ENCODE results near the gene PRKCG. TPM values are rescaled to one million over a fixed set of nuclear protein-coding genes. Genes with fewer than 3 reads are reported as not detected.

PRKCG gene
- total RNA-seq, 2 donors from 2014 or later = 1.1 TPM; not detected in 1

DNA sequence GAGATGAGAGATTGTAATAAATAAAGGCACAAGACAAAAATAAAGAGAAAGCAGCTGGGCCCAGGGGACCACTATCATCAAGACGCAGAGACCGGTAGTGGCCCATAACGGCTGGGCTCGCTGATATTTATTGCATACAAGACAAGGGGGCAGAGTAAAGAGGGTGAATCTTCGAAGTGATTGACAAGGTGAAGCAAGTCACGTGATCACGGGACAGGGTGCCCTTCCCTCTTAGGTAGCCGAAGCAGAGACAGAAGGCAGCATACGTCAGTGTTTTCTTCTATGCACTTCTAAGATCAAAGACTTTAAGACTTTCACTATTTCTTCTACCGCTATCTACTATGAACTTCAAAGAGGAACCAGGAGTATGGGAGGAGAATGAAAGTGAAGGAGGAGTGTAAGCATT lies 4.6 kb upstream of the PRKCG start:
- H3K27ac Mint-ChIP-seq = no peak overlapping the region

DNA sequence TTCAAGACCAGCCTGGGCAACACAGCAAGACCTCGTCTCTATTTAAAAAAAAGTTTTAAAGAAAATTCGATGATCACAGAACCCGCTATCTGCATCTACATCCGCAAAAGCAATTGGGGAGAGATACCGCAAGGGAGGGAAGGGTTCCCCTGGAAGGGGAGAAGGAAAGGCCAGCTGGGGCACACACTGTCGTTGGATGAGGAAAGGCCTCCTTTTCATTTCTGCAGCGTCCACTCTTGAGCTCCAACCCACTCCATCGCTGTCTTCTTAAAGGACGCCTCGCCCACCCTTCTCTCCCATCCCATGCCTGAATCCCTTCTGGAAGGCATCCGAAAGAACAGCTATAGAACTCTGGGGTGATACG lies 3.2 kb upstream of the PRKCG start:
- ATAC-seq (no peak), DNase-seq (ENCODE audit: low spot score) (no peak)
- H3K9me3 Mint-ChIP-seq = no peaks in the 10 kb centered on the region
- no peak overlapping the region for H3K27ac Mint-ChIP-seq
- peaks cover 10% of the 10 kb centered on the region for H3K36me3 Mint-ChIP-seq
- peaks cover 5 to 6% of the 10 kb centered on the region in 2 donors for H3K27me3 Mint-ChIP-seq
- H3K4me3 Mint-ChIP-seq = no peak overlapping the region
- peaks cover 17 to 24% of the 10 kb centered on the region in 2 donors for H3K4me1 Mint-ChIP-seq (ENCODE audit: low read depth in 2 of 2)

More for the DNA sequence above, 4.6 kb upstream of the PRKCG start:
- DNase-seq (ENCODE audit: low spot score) = no peak
- no peaks in the 10 kb centered on the region for H3K27me3 Mint-ChIP-seq
- H3K4me3 Mint-ChIP-seq = no peak overlapping the region
- peaks cover 10% of the 10 kb centered on the region for H3K36me3 Mint-ChIP-seq
- ATAC-seq = no peak
- no peaks in the 10 kb centered on the region for H3K9me3 Mint-ChIP-seq
- H3K4me1 Mint-ChIP-seq (ENCODE audit: low read depth in 2 of 2) = peaks cover 17 to 24% of the 10 kb centered on the region in 2 donors

DNA sequence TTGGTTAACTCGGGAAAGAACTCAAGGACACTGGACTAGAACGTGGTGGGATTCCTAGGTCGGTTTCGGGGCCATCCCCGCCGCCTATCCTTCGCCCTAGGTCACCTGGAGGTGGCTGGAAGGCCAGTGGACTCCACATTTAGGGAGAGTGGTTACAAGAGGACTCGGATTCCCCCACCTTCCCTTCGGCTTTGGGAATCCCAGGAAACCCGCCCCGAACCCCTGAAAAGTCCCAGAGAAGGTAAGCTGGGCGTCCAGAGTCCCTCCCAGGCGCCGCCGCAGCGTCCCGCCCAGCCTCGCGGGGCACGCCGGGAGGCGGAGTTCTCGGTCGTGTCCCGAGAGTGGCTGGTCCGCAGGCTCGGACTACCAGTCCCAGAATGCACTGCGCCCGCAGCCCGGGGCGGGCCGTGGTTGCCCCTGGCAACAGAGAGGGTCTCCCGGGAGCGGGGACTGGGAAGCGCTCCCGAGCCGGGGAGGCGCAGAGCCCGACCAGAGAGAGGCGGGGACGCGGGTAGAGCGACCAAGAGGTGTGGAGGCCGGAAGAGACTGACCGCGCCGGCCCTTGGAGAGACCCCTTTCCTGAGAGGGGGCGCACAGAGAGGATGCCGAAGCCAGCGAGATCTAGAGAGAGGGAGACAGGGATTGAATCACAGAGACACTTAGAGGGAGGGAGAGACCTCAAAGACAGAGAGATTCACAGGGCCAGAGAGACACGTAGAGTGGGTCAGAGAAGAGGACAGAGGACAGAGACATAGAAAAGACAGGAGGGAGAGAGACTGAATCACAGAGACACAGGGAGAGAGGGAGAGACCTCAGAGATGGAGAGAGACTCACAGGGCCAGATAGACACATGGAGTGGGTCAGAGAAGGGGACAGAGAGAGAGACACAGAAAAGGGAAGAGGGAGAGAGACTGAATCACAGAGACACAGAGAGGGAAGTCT lies 2.6 kb upstream of the PRKCG start:
- Mint-ChIP-seq H3K4me3 (no peak overlapping the region), H3K9me3 (no peaks in the 10 kb centered on the region), H3K27me3 (peaks cover 11% of the 10 kb centered on the region in 2 donors), H3K27ac (no peak overlapping the region), H3K4me1 (ENCODE audit: low read depth in 2 of 2) (peaks cover 13 to 20% of the 10 kb centered on the region in 2 donors), H3K36me3 (peaks cover 5% of the 10 kb centered on the region)
- peak; percentile 92 for DNase-seq (ENCODE audit: low spot score)
- ATAC-seq = peak; percentile 97 to 99

DNA sequence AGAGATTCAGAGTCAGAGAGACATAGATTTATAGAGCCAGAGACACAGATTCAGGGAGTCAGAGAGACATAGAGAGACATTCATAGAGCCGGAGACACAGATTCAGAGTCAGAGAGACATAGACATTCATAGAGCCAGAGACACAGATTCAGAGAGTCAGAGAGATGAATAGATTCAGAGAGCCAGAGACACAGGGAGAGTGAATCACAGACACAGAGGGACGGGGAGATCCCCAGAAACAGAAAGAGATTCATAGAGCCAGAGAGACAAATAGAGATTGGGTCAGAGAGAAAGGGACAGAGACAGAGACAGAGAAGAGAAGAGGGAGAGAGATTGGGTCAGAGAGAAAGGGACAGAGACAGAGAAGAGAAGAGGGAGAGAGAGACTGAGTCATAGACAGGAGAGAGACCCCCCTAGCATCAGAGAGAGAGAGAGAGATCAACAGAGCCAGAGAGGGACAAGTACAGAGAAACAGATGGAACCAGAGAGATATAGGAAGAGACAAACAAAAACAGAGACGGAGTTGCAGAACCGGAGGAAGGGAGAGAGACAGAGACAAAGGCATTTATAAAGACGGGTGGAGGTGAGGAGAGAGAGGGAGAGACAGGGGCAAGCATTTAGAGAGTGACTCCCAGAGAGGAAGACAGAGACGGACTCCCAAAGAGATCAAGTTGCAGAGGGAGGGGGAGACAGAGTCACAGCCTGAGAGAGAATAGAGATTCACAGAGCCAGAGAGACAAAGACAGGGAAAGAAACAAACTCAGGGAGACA lies 1.1 kb upstream of the PRKCG start:
- Mint-ChIP-seq H3K27ac (no peak overlapping the region), H3K36me3 (no peaks in the 10 kb centered on the region), H3K4me1 (ENCODE audit: low read depth in 2 of 2) (peaks cover 6 to 14% of the 10 kb centered on the region in 2 donors), H3K27me3 (peaks cover 16 to 18% of the 10 kb centered on the region in 2 donors), H3K9me3 (no peaks in the 10 kb centered on the region), H3K4me3 (no peak overlapping the region)
- DNase-seq (ENCODE audit: low spot score) (no peak), ATAC-seq (no peak)

DNA sequence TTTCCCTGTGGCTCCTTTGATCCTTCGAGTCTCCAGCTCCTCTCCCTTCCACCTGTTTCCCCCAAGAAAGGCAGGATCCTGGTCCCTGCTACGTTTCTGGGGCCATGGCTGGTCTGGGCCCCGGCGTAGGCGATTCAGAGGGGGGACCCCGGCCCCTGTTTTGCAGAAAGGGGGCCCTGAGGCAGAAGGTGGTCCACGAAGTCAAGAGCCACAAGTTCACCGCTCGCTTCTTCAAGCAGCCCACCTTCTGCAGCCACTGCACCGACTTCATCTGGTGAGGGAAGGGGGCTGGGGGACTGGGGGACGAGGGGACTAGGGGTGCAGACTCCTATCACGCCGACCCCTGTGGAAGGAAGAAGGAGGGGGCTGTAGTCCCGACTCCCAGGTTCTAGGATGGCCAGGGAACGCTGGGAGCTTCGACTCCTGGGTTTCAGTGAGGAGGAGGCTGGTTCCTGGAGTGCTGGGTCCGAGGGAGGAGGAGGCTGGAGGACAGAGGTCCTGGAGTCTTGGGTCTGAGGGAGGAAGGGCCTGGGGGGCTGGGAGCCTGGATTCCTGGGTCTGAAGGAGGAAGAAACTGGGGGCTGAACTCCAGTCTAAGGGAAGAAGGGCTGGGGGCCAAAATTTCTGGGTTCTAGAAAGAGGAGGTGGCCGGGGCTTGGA lies 524 bp downstream of the PRKCG start:
- peaks cover 16 to 18% of the 10 kb centered on the region in 2 donors for H3K27me3 Mint-ChIP-seq
- H3K36me3 Mint-ChIP-seq = no peaks in the 10 kb centered on the region
- ATAC-seq (no peak), DNase-seq (ENCODE audit: low spot score) (no peak)
- H3K27ac Mint-ChIP-seq = no peak overlapping the region
- no peaks in the 10 kb centered on the region for H3K9me3 Mint-ChIP-seq
- peaks cover 6 to 8% of the 10 kb centered on the region in 2 donors for H3K4me1 Mint-ChIP-seq (ENCODE audit: low read depth in 2 of 2)
- H3K4me3 Mint-ChIP-seq = no peak overlapping the region

DNA sequence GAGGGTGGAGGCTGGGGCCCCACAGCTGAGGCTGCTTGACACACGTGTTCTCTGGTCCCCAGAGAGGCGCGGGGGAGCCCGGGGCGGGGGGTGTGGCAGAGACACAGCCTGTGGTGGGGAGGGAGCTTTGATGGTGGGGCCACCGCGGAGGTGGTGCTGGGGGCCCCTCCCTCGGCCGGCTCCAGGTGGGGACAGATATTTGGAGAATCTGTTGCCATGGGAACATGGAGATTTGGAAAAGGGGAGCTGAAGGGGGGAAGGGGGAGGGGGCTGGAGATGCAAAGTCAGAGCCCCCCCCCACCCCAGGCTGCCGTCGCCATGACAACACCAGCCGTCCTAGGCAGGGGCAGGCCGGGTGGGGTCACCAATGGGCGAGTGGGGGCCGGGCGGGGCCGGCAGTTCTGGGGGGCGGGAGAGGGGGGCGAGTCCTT lies 1.2 kb downstream of the PRKCG start:
- Mint-ChIP-seq H3K4me3 (no peak overlapping the region), H3K36me3 (no peaks in the 10 kb centered on the region), H3K27ac (no peak overlapping the region), H3K27me3 (peaks cover 16 to 18% of the 10 kb centered on the region in 2 donors), H3K9me3 (no peaks in the 10 kb centered on the region), H3K4me1 (ENCODE audit: low read depth in 2 of 2) (peaks cover 6 to 8% of the 10 kb centered on the region in 2 donors)
- DNase-seq (ENCODE audit: low spot score) (no peak), ATAC-seq (no peak)

DNA sequence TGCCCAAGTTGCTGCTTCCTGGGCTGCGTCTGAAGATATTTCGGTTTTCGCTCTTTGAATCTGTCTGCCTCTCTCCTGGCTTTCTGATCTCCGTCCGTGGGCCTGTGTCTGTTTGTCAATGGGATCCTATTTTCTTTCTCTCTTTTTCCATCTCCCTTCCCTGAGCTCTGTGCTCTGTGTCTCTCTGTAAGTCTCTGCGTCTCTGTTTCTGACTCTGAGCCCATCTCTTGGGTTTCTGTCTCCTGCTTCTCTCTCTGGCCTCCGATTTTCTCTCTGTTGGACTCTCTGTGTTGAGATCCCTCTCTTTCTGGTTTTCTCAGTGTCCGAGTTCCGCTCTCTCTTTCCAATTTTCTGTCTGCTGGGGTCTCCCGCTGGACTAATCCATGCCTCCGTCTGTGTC lies 1.7 kb downstream of the PRKCG start:
- H3K4me1 Mint-ChIP-seq (ENCODE audit: low read depth in 2 of 2) = peaks cover 6 to 8% of the 10 kb centered on the region in 2 donors
- no peak for ATAC-seq
- H3K27me3 Mint-ChIP-seq = peaks cover 16 to 18% of the 10 kb centered on the region in 2 donors
- H3K27ac Mint-ChIP-seq = no peak overlapping the region
- peak overlapping the region; percentile 2 for H3K4me3 Mint-ChIP-seq
- H3K9me3 Mint-ChIP-seq = no peaks in the 10 kb centered on the region
- H3K36me3 Mint-ChIP-seq = no peaks in the 10 kb centered on the region
- no peak for DNase-seq (ENCODE audit: low spot score)

DNA sequence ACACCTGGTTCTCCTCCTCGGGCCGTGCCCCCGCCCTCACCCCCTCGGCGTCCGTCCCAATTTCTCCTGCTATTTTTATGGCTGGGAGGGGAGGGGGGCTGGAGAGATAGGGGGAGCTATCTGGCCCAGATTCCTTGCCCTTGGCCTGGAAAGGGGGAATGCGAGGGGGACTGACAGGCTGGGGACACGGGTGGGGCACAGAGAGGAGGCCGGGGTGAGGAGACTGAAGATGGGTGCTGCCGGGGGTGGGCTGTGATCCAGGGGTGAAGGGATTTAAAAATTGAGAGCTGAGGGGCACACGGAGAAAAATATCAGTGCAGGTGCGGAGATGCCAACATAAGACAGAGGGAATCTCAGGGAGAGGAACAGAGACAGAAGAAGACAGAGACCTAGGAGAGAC lies 2.3 kb downstream of the PRKCG start:
- Mint-ChIP-seq H3K4me1 (ENCODE audit: low read depth in 2 of 2) (peaks cover 4 to 6% of the 10 kb centered on the region in 2 donors), H3K9me3 (no peaks in the 10 kb centered on the region), H3K27me3 (peaks cover 16 to 18% of the 10 kb centered on the region in 2 donors), H3K27ac (no peak overlapping the region), H3K36me3 (no peaks in the 10 kb centered on the region), H3K4me3 (no peak overlapping the region)
- ATAC-seq (no peak), DNase-seq (ENCODE audit: low spot score) (no peak)

DNA sequence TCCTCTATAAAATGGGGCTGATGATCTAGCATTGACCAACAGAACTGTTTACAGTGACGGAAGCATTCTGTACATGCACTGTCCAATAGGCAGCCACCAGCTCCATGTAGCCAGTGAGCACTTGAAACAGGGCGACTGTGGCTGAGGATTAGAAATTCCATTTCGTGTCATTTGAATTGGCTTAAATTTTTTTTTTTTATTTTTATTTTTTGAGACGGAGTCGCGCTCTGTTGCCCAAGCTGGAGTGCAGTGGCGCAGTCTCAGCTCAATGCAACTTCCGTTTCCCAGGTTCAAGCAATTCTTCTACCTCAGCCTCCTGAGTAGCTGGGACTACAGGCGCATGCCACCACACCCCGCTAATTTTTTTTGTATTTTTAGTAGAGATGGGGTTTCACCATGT lies 3.0 kb downstream of the PRKCG start:
- no peak for DNase-seq (ENCODE audit: low spot score)
- Mint-ChIP-seq H3K27me3 (peaks cover 16 to 18% of the 10 kb centered on the region in 2 donors), H3K4me3 (no peak overlapping the region), H3K4me1 (ENCODE audit: low read depth in 2 of 2) (peaks cover 6% of the 10 kb centered on the region in 2 donors), H3K9me3 (no peaks in the 10 kb centered on the region), H3K36me3 (no peaks in the 10 kb centered on the region), H3K27ac (no peak overlapping the region)
- ATAC-seq = no peak

DNA sequence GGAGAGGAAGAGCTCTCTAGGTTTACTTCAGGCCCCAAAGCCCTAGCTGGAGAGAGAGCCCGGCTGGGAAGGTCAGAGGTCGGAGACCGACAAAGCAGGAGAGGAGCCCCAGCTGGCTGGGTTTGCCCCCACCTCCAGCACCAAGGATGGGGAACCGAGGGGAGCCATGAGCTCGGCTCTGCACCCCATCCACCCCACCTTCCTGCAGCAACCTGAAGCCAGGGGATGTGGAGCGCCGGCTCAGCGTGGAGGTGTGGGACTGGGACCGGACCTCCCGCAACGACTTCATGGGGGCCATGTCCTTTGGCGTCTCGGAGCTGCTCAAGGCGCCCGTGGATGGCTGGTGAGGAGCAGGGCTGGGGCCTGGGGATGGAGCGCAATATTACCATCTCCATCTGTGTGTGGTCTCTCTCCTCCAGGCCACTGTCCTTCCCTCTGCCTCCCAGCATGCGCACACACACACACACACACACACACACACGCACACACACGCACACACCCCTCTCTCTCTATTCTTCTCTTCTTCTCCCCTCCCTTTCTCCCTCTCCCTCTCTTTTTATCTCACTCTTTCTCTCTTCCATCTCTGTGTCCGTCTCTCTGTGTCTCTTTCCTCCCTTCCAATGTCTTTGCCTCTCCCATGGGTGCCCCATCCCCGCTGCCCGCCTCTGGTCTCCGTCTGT lies 10.4 kb downstream of the PRKCG start:
- no peak for ATAC-seq
- Mint-ChIP-seq H3K9me3 (no peaks in the 10 kb centered on the region), H3K27me3 (peaks cover 28 to 30% of the 10 kb centered on the region in 2 donors), H3K4me1 (ENCODE audit: low read depth in 2 of 2) (peaks cover 0 to 3% of the 10 kb centered on the region in 2 donors), H3K27ac (no peak overlapping the region), H3K36me3 (no peaks in the 10 kb centered on the region), H3K4me3 (no peak overlapping the region)
- DNase-seq (ENCODE audit: low spot score) = no peak

DNA sequence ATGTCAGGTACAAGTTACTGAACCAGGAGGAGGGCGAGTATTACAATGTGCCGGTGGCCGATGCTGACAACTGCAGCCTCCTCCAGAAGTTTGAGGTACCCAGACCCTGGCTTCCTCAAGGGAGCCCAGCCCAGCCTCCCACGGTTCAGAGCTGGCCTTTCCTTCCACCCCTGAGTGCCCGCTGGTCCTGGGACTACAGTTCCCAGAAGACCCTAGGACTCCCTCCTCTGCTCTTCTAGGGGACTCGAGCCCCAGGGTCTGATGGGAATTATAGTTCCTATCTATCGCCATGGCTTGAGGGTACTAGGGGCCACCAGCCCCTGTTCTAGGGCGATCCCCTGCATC lies 11.0 kb downstream of the PRKCG start:
- no peaks in the 10 kb centered on the region for H3K9me3 Mint-ChIP-seq
- H3K27me3 Mint-ChIP-seq = peaks cover 30 to 35% of the 10 kb centered on the region in 2 donors
- peaks cover 0 to 3% of the 10 kb centered on the region in 2 donors for H3K4me1 Mint-ChIP-seq (ENCODE audit: low read depth in 2 of 2)
- DNase-seq (ENCODE audit: low spot score) (no peak), ATAC-seq (no peak)
- H3K4me3 Mint-ChIP-seq = no peak overlapping the region
- no peaks in the 10 kb centered on the region for H3K36me3 Mint-ChIP-seq
- no peak overlapping the region for H3K27ac Mint-ChIP-seq

DNA sequence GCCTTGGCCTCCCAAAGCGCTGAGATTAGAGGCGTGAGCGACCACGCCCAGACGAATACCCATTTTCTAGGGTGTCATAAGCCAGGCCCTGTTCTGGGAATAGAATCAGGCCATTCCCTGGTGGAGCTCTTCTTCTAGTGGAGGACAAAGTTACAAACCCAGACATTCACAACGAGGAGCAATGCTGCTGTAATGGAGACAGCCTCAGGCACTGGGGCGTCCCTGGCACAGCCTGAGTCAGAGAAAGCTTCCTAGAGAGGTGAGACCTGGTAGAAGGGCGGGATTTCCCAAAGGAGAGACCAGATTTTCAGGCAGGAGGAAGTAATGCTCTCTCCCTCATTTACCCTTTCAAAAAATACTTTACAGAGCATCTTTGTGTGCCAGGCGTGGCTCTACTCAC lies 12.7 kb downstream of the PRKCG start:
- no peaks in the 10 kb centered on the region for H3K9me3 Mint-ChIP-seq
- H3K4me1 Mint-ChIP-seq (ENCODE audit: low read depth in 2 of 2) = peaks cover 0 to 9% of the 10 kb centered on the region in 2 donors
- H3K27ac Mint-ChIP-seq = no peak overlapping the region
- H3K27me3 Mint-ChIP-seq = peaks cover 41 to 44% of the 10 kb centered on the region in 2 donors
- H3K36me3 Mint-ChIP-seq = no peaks in the 10 kb centered on the region
- ATAC-seq (no peak), DNase-seq (ENCODE audit: low spot score) (no peak)
- no peak overlapping the region for H3K4me3 Mint-ChIP-seq

DNA sequence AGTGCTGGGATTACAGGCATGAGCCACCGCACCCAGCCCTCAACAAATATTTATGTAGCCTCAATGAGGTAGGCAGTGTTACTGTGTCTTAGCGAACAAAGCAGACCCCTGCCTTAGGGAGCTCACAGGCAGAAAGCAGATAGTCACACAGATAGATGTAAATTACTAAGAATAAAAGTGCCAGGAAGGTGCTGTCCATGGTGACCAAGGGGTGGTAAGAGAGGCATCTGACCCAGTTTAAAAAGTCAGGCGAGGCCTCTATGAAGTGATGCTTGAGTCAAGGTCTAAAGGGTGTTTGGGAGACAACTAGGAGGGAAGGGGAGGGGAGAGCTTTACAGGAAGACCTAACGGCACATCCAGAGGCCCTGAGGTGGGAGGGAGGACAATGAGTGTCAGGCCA lies 14.7 kb downstream of the PRKCG start:
- Mint-ChIP-seq H3K4me3 (no peak overlapping the region), H3K27me3 (peaks cover 39 to 41% of the 10 kb centered on the region in 2 donors), H3K27ac (no peak overlapping the region), H3K36me3 (no peaks in the 10 kb centered on the region), H3K4me1 (ENCODE audit: low read depth in 2 of 2) (peaks cover 0 to 6% of the 10 kb centered on the region in 2 donors), H3K9me3 (no peaks in the 10 kb centered on the region)
- ATAC-seq (no peak), DNase-seq (ENCODE audit: low spot score) (no peak)
